IMR-90 (cell line): ENCODE data around the gene NOS1AP. TPM values are rescaled to one million over a fixed set of nuclear protein-coding genes. Genes with fewer than 3 reads are reported as not detected.

Experiments
- ATAC-seq: fragments of 200-7000 bp; cut with Tn5 transposase; 2 replicates; pipeline ENCODE4 v1.9.1; 2020; ENCODE audit warnings: low read depth, mild to moderate bottlenecking, moderate library complexity
- BruUV-seq: library from RNA; stranded (reverse); fragments of 400-500 nt; replicated peaks from 2 replicates; lab custom pipeline; 2021; lab: Mats Ljungman, UMichigan
- CTCF ChIA-PET: fragments of 300-600 bp; formaldehyde crosslinking; extraction: SDS; loops from one replicate; lab custom pipeline; 2021; ENCODE audit warnings: antibody characterized with exemption; lab: Yijun Ruan, JAX
- POLR2A ChIA-PET: fragments of 300-600 bp; sonication (Branson Sonifier 250); formaldehyde crosslinking; loops from one replicate; lab custom pipeline; 2022; ENCODE audit warnings: antibody characterized with exemption; ENCODE audit not compliant: unreplicated experiment; lab: Charles Lee
- DNase-seq: peaks from one replicate; pipeline ENCODE4 v3.0.0; 2013
- H2AFZ ChIP-seq: replicated peaks from 2 replicates; pipeline ENCODE3; 2013; ENCODE audit warnings: low read length, mild to moderate bottlenecking; ENCODE audit not compliant: poor library complexity
- H2AK5ac ChIP-seq: 2 replicates; pipeline ENCODE4 v1.6.1; 2013; ENCODE audit warnings: low read depth, low read length, inconsistent platforms
- H2AK9ac ChIP-seq: replicated peaks from 2 replicates; pipeline ENCODE3; 2013; ENCODE audit warnings: mild to moderate bottlenecking, low read depth, low read length, moderate library complexity; ENCODE audit not compliant: poor library complexity
- H2BK120ac ChIP-seq: 2 replicates; pipeline ENCODE4 v1.6.1; 2013; ENCODE audit warnings: low read depth, low read length, inconsistent platforms
- H2BK15ac ChIP-seq: 3 replicates; pipeline ENCODE4 v1.6.1; 2013; ENCODE audit warnings: low read depth, low read length, inconsistent platforms
- H2BK20ac ChIP-seq: 2 replicates; pipeline ENCODE4 v1.6.1; 2013; ENCODE audit warnings: low read depth, mild to moderate bottlenecking, inconsistent platforms, low read length, moderate library complexity
- H2BK5ac ChIP-seq: 2 replicates; pipeline ENCODE4 v1.6.1; 2013; ENCODE audit warnings: mild to moderate bottlenecking, low read depth, low read length, inconsistent platforms; ENCODE audit not compliant: poor library complexity, severe bottlenecking
- H3K14ac ChIP-seq: replicated peaks from 2 replicates; pipeline ENCODE4 v1.6.1; 2013; ENCODE audit warnings: low read depth, low read length, inconsistent platforms
- H3K18ac ChIP-seq: 2 replicates; pipeline ENCODE4 v1.6.1; 2013; ENCODE audit warnings: low read depth, low read length, control low read depth
- H3K23ac ChIP-seq: 2 replicates; pipeline ENCODE4 v1.6.1; 2013; ENCODE audit warnings: low read depth, low read length, inconsistent platforms
- H3K27ac ChIP-seq: 2 replicates; pipeline ENCODE4 v1.5.1; 2013; ENCODE audit warnings: mild to moderate bottlenecking, control low read depth, low read length; ENCODE audit not compliant: insufficient read depth
- H3K27me3 ChIP-seq: 2 replicates; pipeline ENCODE4 v1.6.1; 2013; ENCODE audit warnings: low read length; ENCODE audit not compliant: control insufficient read depth, insufficient read depth
- H3K36me3 ChIP-seq: 2 replicates; pipeline ENCODE4 v1.6.1; 2013; ENCODE audit warnings: low read length, mixed read lengths; ENCODE audit not compliant: control insufficient read depth, insufficient read depth
- H3K4ac ChIP-seq: 2 replicates; pipeline ENCODE4 v1.6.1; 2013; ENCODE audit warnings: low read depth, low read length, inconsistent platforms
- H3K4me1 ChIP-seq: 2 replicates; pipeline ENCODE4 v1.6.1; 2013; ENCODE audit warnings: low read length, mixed read lengths; ENCODE audit not compliant: control insufficient read depth, insufficient read depth
- H3K4me2 ChIP-seq: 2 replicates; pipeline ENCODE4 v1.6.1; 2013; ENCODE audit warnings: low read depth, mild to moderate bottlenecking, control low read depth, low read length, moderate library complexity
- H3K4me3 ChIP-seq: 2 replicates; pipeline ENCODE4 v1.5.1; 2013; ENCODE audit warnings: low read depth, mild to moderate bottlenecking, control low read depth, low read length, moderate library complexity; ENCODE audit not compliant: insufficient read depth
- H3K56ac ChIP-seq: 2 replicates; pipeline ENCODE4 v1.6.1; 2013; ENCODE audit warnings: low read length, inconsistent platforms; ENCODE audit not compliant: insufficient read depth; ENCODE audit errors: extremely low read depth
- H3K79me1 ChIP-seq, 2 experiments: 2 replicates each; pipeline ENCODE4 v1.6.1; 2013; ENCODE audit warnings: low read length in 2 of 2, inconsistent platforms in 1 of 2, low read depth in 1 of 2
- H3K9ac ChIP-seq: 2 replicates; pipeline ENCODE4 v1.6.1; 2013; ENCODE audit warnings: low read depth, low read length, control low read depth
- H3K9me1 ChIP-seq: 2 replicates; pipeline ENCODE4 v1.6.1; 2013; ENCODE audit warnings: low read length, inconsistent platforms; ENCODE audit not compliant: insufficient read depth
- H3K9me3 ChIP-seq: 2 replicates; pipeline ENCODE4 v1.6.1; 2013; ENCODE audit warnings: low read length; ENCODE audit not compliant: control insufficient read depth, insufficient read depth
- H4K20me1 ChIP-seq: 2 replicates; pipeline ENCODE4 v1.6.1; 2013; ENCODE audit warnings: low read length, inconsistent platforms; ENCODE audit not compliant: insufficient read depth
- H4K5ac ChIP-seq: 2 replicates; pipeline ENCODE4 v1.6.1; 2013; ENCODE audit warnings: mild to moderate bottlenecking, low read depth, low read length, control low read depth
- H4K8ac ChIP-seq, 2 experiments: 2 replicates each; pipeline ENCODE4 v1.6.1; 2013; ENCODE audit warnings: low read depth in 2 of 2, low read length in 2 of 2, control low read depth in 1 of 2, inconsistent platforms in 1 of 2
- H4K91ac ChIP-seq: 2 replicates; pipeline ENCODE4 v1.6.1; 2013; ENCODE audit warnings: low read depth, low read length, inconsistent platforms; ENCODE audit not compliant: insufficient read depth
- CEBPB ChIP-seq: IDR thresholded peaks from 2 replicates; pipeline ENCODE4 v1.6.1; 2012; ENCODE audit warnings: low read depth, low read length, improper control_type of control experiment
- FOS ChIP-seq: fragments of 150-350 bp; IDR thresholded peaks from 2 replicates; pipeline ENCODE4 v1.6.1; 2016; ENCODE audit warnings: low read depth, low read length
- MXI1 ChIP-seq: IDR thresholded peaks from 2 replicates; pipeline ENCODE4 v1.6.1; 2012; ENCODE audit warnings: low read depth, mild to moderate bottlenecking, low read length, moderate library complexity, borderline replicate concordance
- RAD21 ChIP-seq: IDR thresholded peaks from 2 replicates; pipeline ENCODE4 v1.6.1; 2012; ENCODE audit warnings: low read length, improper control_type of control experiment
- RCOR1 ChIP-seq: IDR thresholded peaks from 2 replicates; pipeline ENCODE4 v1.6.1; 2012; ENCODE audit warnings: mild to moderate bottlenecking, low read length, improper control_type of control experiment; ENCODE audit not compliant: insufficient replicate concordance
- WGBS, 2 experiments: methylation state at CpG; one replicate each; pipeline versions ENCODE4 v1.1.5 to v1.1.7; 2013; ENCODE audit warnings: missing lambda C conversion rate in 2 of 2; ENCODE audit not compliant: insufficient read length in 1 of 2; ENCODE audit errors: extremely low coverage in 2 of 2; 5-methylcytosine and 5-hydroxymethylcytosine counted together
- dilution Hi-C: fragments of 300-500 bp; cut with HindIII; formaldehyde crosslinking; loops from one replicate; pipeline ENCODE4 v1.14.3; 2018; ENCODE audit warnings: low sequenced_read_pairs; ENCODE audit not compliant: unreplicated experiment
- in situ Hi-C: fragments of 300-500 bp; cut with MboI; formaldehyde crosslinking; loops from 3 replicates; pipeline ENCODE4 v1.14.3; 2019; ENCODE audit warnings: low sequenced_read_pairs, inconsistent platforms, mixed read lengths
- intact Hi-C: fragments of 100-400 bp; cut with micrococcal nuclease; formaldehyde crosslinking; loops from 2 replicates; pipeline ENCODE4 v1.10.0; 2022
- polyA plus RNA-seq, 3 experiments: library from polyadenylated mRNA; depleted of rRNA; stranded (reverse); fragments of >200 nt; gene quantifications; 2 replicates each; pipeline ENCODE4 v1.2.3, GENCODE V29; 2012; ENCODE audit warnings: low replicate concordance in 1 of 3
- total RNA-seq: library from RNA; depleted of rRNA; stranded (reverse); fragments of >200 nt; gene quantifications from 2 replicates; pipeline ENCODE4 v1.2.3, GENCODE V29; 2012
- TF ChIP-seq, protein P1 (sequence below): fragments of 150-350 bp; IDR thresholded peaks from 2 replicates; pipeline ENCODE4 v1.6.1; 2016; ENCODE audit warnings: low read depth, mild to moderate bottlenecking, low read length, moderate library complexity, borderline replicate concordance
- TF ChIP-seq, protein P2 (sequence below): conservative IDR thresholded peaks from 2 replicates; pipeline ENCODE4 v1.5.1; 2012; ENCODE audit warnings: mild to moderate bottlenecking, low read depth, low read length, improper control_type of control experiment
- TF ChIP-seq, protein P3 (sequence below): fragments of 150-350 bp; IDR thresholded peaks from 2 replicates; pipeline ENCODE4 v1.6.1; 2017; ENCODE audit warnings: mild to moderate bottlenecking, antibody characterized with exemption, low read length, low read depth

NOS1AP gene
- total and polyA plus RNA-seq, 2 of the 4 experiments (the other 2 are of a cell fraction), result 0.18 to 0.19 TPM

DNA sequence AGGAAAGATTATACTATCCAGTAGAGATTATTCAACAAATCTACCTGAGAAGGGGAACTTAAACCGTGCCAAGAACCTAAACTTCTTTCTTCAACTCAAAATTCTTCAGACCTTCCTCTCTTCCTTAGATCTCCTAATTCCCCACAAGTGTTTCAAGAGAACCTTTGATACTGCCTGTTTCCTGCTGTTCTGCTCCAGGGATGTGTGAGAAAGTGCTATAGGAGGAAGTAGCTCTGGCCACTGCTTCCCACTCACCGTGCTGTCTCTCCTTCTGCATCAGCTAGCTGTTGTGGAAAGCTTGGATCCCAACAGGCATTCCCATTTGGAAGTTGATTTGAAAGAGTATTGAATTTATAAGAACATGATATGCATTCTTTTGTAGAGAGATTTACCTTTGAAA is 4.5 kb upstream of the NOS1AP start:
- no peak overlapping the region for H3K23ac ChIP-seq
- H4K8ac ChIP-seq, result no peak overlapping the region
- no peak overlapping the region for H3K4me2 ChIP-seq
- no peaks in the 10 kb centered on the region for H3K9me1 ChIP-seq
- H3K27ac ChIP-seq, result no peak overlapping the region
- no peak overlapping the region for H2BK5ac ChIP-seq
- no peaks in the 10 kb centered on the region; the same call in 1 of the 2 replicates for H3K4me1 ChIP-seq
- no peak overlapping the region for H3K56ac ChIP-seq
- intact Hi-C loops, result no loop called here
- no peaks in the 10 kb centered on the region for H3K9me3 ChIP-seq
- no peaks in the 10 kb centered on the region for H4K20me1 ChIP-seq
- ATAC-seq (no peak), DNase-seq (no peak)
- no peak overlapping the region for H3K9ac ChIP-seq
- no peaks in the 10 kb centered on the region for H3K36me3 ChIP-seq
- no peak overlapping the region for H3K4ac ChIP-seq
- CTCF ChIA-PET, result interaction anchor here (1.1 kb wide), 1 partner anchor 9 kb away, joined by 3 read pairs; no protein-coding TSS in a partner anchor
- POLR2A ChIA-PET, result no interaction called here
- no peak overlapping the region for H4K91ac ChIP-seq
- WGBS, 2 experiments, result no CpG with 5 or more reads among the region's 2 CpGs
- no peak overlapping the region for H4K5ac ChIP-seq
- H2AK9ac ChIP-seq, result no peak overlapping the region
- no peak overlapping the region for H2AK5ac ChIP-seq
- H2BK120ac ChIP-seq, result no peak overlapping the region
- H3K18ac ChIP-seq, result no peak overlapping the region
- H3K4me3 ChIP-seq, result no peak overlapping the region
- no peak overlapping the region for H3K14ac ChIP-seq
- H2AFZ ChIP-seq, result no peak overlapping the region
- dilution Hi-C loops, result no loop called here
- H2BK15ac ChIP-seq, result no peak overlapping the region
- no TSS peak for BruUV-seq
- in situ Hi-C loops, result no loop called here
- H3K79me1 ChIP-seq, result no peaks in the 10 kb centered on the region
- peaks cover 29% of the 10 kb centered on the region for H3K27me3 ChIP-seq
- no peak for TF ChIP-seq MXI1
- no peak for TF ChIP-seq CEBPB
- TF ChIP-seq, protein P1, sequence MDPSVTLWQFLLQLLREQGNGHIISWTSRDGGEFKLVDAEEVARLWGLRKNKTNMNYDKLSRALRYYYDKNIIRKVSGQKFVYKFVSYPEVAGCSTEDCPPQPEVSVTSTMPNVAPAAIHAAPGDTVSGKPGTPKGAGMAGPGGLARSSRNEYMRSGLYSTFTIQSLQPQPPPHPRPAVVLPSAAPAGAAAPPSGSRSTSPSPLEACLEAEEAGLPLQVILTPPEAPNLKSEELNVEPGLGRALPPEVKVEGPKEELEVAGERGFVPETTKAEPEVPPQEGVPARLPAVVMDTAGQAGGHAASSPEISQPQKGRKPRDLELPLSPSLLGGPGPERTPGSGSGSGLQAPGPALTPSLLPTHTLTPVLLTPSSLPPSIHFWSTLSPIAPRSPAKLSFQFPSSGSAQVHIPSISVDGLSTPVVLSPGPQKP, result no peak
- TF ChIP-seq, protein P2, sequence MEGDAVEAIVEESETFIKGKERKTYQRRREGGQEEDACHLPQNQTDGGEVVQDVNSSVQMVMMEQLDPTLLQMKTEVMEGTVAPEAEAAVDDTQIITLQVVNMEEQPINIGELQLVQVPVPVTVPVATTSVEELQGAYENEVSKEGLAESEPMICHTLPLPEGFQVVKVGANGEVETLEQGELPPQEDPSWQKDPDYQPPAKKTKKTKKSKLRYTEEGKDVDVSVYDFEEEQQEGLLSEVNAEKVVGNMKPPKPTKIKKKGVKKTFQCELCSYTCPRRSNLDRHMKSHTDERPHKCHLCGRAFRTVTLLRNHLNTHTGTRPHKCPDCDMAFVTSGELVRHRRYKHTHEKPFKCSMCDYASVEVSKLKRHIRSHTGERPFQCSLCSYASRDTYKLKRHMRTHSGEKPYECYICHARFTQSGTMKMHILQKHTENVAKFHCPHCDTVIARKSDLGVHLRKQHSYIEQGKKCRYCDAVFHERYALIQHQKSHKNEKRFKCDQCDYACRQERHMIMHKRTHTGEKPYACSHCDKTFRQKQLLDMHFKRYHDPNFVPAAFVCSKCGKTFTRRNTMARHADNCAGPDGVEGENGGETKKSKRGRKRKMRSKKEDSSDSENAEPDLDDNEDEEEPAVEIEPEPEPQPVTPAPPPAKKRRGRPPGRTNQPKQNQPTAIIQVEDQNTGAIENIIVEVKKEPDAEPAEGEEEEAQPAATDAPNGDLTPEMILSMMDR, result no peak
- TF ChIP-seq FOS, result no peak
- no peak for TF ChIP-seq RAD21
- TF ChIP-seq, protein P3, sequence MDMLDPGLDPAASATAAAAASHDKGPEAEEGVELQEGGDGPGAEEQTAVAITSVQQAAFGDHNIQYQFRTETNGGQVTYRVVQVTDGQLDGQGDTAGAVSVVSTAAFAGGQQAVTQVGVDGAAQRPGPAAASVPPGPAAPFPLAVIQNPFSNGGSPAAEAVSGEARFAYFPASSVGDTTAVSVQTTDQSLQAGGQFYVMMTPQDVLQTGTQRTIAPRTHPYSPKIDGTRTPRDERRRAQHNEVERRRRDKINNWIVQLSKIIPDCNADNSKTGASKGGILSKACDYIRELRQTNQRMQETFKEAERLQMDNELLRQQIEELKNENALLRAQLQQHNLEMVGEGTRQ, result no peak
- no peak for TF ChIP-seq RCOR1
- no peak overlapping the region for H2BK20ac ChIP-seq
